Vagina (tissue), 2 donors: ENCODE measurements around the gene PIM1.
"Not testable (repeated sequence)": the region's sequence is repeated elsewhere in the genome, so short reads cannot be mapped to it uniquely, and the experiment has no call there.

ENCODE experiments used
- POLR2AphosphoS5 ChIP-seq, 2 donors: sonication (generic); formaldehyde crosslinking; IDR thresholded peaks; one replicate each; pipeline ENCODE4 v1.9.0; 2017; ENCODE audit warnings: antibody characterized with exemption in 2 of 2, mild to moderate bottlenecking in 2 of 2, low read depth in 1 of 2; ENCODE audit not compliant: insufficient read depth in 1 of 2
- TF ChIP-seq, protein P1 (sequence below), 3 experiments: fragments of 450-650 bp in 2 of 3; fragments of 200-600 bp in 1 of 3; sonication (generic) in 1 of 3; IDR thresholded peaks; one replicate each; pipeline ENCODE4 v1.5.1; 2017 to 2019; ENCODE audit warnings: antibody characterized with exemption in 3 of 3, mild to moderate bottlenecking in 2 of 3, moderate library complexity in 2 of 3

GRCh38 chr6:37180610-37181009 is 10.7 kb downstream of the PIM1 start:
- TF ChIP-seq, protein P1, sequence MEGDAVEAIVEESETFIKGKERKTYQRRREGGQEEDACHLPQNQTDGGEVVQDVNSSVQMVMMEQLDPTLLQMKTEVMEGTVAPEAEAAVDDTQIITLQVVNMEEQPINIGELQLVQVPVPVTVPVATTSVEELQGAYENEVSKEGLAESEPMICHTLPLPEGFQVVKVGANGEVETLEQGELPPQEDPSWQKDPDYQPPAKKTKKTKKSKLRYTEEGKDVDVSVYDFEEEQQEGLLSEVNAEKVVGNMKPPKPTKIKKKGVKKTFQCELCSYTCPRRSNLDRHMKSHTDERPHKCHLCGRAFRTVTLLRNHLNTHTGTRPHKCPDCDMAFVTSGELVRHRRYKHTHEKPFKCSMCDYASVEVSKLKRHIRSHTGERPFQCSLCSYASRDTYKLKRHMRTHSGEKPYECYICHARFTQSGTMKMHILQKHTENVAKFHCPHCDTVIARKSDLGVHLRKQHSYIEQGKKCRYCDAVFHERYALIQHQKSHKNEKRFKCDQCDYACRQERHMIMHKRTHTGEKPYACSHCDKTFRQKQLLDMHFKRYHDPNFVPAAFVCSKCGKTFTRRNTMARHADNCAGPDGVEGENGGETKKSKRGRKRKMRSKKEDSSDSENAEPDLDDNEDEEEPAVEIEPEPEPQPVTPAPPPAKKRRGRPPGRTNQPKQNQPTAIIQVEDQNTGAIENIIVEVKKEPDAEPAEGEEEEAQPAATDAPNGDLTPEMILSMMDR (IDR thresholded peaks at IDR 0.05) = not testable (repeated sequence)
- TF ChIP-seq POLR2AphosphoS5 (IDR thresholded peaks at IDR 0.05; ENCODE audit: insufficient read depth in 1 of 2, low read depth in 1 of 2) = not testable (repeated sequence)
